ENCODE measurements around the gene FAM107A.

GRCh38 chr3:58557491-58557890 is 19.7 kb downstream of the FAM107A start:
- no peak for TF ChIP-seq GABPA (IDR thresholded peaks at IDR 0.05; ENCODE audit: low read depth)
- no peak for TF ChIP-seq CTCF (IDR thresholded peaks at IDR 0.05; ENCODE audit: insufficient read depth, low read length)
